ENCODE data around the gene TNP1. TPM values are rescaled to one million over a fixed set of nuclear protein-coding genes. Genes with fewer than 3 reads are reported as not detected.

The TNP1 gene
- total RNA-seq, 4 donors from 2014 or later = not detected

DNA sequence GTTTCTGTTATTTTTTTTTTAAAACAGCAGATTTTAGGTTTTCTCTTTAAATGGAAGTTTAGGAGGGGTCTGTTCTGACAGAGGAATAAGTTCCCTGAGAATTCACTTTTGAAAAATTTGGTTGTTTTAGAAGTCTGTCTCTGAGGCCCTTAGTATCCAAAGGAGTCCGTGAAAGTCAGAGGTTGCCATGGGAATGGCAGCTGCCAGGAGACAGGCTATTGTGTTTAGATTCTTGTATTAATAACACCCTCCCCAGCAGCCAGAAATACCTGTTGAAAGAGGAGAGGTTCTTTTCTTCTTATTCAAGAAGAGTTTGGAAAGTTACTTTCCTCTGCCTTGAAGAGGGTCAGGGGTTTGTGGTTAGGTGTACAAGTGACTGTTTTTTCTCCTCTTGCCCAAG, 29.5 kb downstream of the TNP1 start:
- ATAC-seq (ENCODE audit: low FRiP score) = no peak
- DNase-seq (ENCODE audit: low spot score) = no peak
- TF ChIP-seq, protein P1, sequence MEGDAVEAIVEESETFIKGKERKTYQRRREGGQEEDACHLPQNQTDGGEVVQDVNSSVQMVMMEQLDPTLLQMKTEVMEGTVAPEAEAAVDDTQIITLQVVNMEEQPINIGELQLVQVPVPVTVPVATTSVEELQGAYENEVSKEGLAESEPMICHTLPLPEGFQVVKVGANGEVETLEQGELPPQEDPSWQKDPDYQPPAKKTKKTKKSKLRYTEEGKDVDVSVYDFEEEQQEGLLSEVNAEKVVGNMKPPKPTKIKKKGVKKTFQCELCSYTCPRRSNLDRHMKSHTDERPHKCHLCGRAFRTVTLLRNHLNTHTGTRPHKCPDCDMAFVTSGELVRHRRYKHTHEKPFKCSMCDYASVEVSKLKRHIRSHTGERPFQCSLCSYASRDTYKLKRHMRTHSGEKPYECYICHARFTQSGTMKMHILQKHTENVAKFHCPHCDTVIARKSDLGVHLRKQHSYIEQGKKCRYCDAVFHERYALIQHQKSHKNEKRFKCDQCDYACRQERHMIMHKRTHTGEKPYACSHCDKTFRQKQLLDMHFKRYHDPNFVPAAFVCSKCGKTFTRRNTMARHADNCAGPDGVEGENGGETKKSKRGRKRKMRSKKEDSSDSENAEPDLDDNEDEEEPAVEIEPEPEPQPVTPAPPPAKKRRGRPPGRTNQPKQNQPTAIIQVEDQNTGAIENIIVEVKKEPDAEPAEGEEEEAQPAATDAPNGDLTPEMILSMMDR (IDR thresholded peaks at IDR 0.05) = no peak

- no peak for DNase-seq (ENCODE audit: low spot score)
- ATAC-seq (ENCODE audit: low FRiP score) = peak; percentile 51
- TF ChIP-seq, protein P1 (IDR thresholded peaks at IDR 0.05) = no peak
Observed at GRCh38 chr2:216829533-216829932, 30.3 kb downstream of the TNP1 start.

GRCh38 chr2:216827073-216827720, 32.7 kb downstream of the TNP1 start:
- ATAC-seq (ENCODE audit: low FRiP score) = no peak
- no peak for DNase-seq (ENCODE audit: low spot score)
- TF ChIP-seq, protein P1 (IDR thresholded peaks at IDR 0.05) = no peak

DNA sequence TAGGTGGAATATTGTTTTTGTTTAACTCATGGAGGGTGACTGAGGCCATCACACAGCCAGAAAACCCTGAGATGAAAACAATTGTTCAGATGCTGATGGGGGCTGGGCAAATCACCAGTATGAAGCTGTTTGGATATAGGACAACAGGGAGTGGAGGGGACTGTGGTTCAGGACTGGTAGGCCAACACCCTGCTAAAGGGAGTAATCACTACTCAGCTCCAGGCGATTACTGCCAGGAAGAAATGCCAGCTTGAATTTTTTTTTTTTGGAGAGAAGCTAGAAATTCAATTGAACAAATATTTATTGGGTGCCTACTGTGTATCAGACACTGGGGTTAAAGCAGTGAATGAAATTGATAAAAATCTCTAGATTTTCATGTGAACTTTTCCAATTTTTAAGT, 37.4 kb downstream of the TNP1 start:
- no peak for ATAC-seq (ENCODE audit: low FRiP score)
- no peak for DNase-seq (ENCODE audit: low spot score)
- TF ChIP-seq, protein P1 (IDR thresholded peaks at IDR 0.05) = no peak

DNA sequence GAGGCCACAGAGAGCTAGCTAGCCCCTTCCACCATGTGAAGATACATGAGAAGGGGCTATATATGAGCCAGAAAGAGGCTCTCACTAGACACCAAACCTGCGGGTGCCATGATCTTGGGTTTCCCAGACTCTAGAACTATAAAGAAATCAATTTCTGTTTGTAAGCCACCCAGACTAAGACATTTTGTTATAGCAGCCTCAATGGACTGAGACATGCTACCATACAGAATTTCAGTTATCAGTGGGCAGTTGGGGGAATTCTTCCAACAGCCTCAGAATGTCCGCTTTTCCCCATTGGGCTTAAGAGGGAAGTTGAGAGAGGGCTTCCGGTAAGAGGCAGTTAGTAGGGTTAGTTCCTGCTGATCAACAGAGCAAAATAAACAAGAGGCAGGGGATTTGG, 39.2 kb downstream of the TNP1 start:
- ATAC-seq (ENCODE audit: low FRiP score) (no peak), DNase-seq (ENCODE audit: low spot score) (no peak)
- TF ChIP-seq, protein P1 (IDR thresholded peaks at IDR 0.05) = no peak

DNA sequence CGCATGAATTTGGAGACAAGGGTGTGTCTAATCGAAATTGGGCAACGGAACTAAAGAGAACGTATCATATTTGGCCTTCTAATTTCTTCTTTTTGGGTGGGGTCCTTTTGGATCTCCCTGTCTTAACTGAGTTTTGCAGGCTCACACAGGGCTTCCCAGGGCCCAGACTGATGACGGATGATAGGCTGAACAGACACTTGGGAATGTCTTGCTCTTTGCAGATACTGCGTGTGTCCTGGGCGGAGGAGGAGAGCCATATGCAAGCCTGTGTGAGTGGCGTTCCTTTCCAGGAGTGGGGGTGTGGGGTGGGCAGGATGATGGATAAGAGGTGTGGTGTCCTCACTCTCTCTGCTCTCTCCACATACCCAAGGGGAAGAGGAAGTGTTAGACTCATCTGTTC, 40.1 kb downstream of the TNP1 start:
- DNase-seq (ENCODE audit: low spot score) = no peak
- TF ChIP-seq, protein P1 (IDR thresholded peaks at IDR 0.05) = no peak
- no peak for ATAC-seq (ENCODE audit: low FRiP score)

- no peak for DNase-seq (ENCODE audit: low spot score)
- TF ChIP-seq, protein P1 (IDR thresholded peaks at IDR 0.05) = no peak
- no peak for ATAC-seq (ENCODE audit: low FRiP score)
Observed at GRCh38 chr2:216819055-216819454, 40.8 kb downstream of the TNP1 start.

All from omental fat pad (tissue), 4 donors.